Loucy (cell line): ENCODE measurements around the gene HERC3.

Source experiments
- H2AFZ ChIP-seq: fragments of 200-600 bp; sonication (generic); 2 replicates; pipeline ENCODE4 v1.6.0; 2016; ENCODE audit warnings: antibody characterized with exemption, mild to moderate bottlenecking, low read length, moderate library complexity
- H3F3A ChIP-seq: fragments of 200-600 bp; 2 replicates; pipeline ENCODE4 v1.6.0; 2016; ENCODE audit warnings: antibody characterized with exemption, low read depth, mild to moderate bottlenecking
- H3K27me3 ChIP-seq: fragments of 200-600 bp; sonication (generic); 2 replicates; pipeline ENCODE4 v1.6.1; 2014; ENCODE audit warnings: low read length, mild to moderate bottlenecking; ENCODE audit not compliant: insufficient read depth, poor library complexity, severe bottlenecking
- H3K36me3 ChIP-seq: fragments of 200-600 bp; sonication (generic); 2 replicates; pipeline ENCODE4 v1.6.1; 2016; ENCODE audit warnings: low read length; ENCODE audit not compliant: insufficient read depth
- H3K4me1 ChIP-seq: fragments of 200-600 bp; sonication (generic); 2 replicates; pipeline ENCODE4 v1.5.1; 2014; ENCODE audit warnings: low read length, mild to moderate bottlenecking; ENCODE audit not compliant: insufficient read depth, poor library complexity, severe bottlenecking
- H3K4me2 ChIP-seq: fragments of 200-600 bp; sonication (generic); 2 replicates; pipeline ENCODE4 v1.6.0; 2014; ENCODE audit warnings: antibody characterized with exemption, low read length, low read depth, mild to moderate bottlenecking; ENCODE audit not compliant: poor library complexity, severe bottlenecking
- H3K4me3 ChIP-seq: fragments of 200-600 bp; sonication (generic); 2 replicates; pipeline ENCODE4 v1.5.1; 2014; ENCODE audit warnings: low read length, mild to moderate bottlenecking, mixed read lengths; ENCODE audit not compliant: poor library complexity, severe bottlenecking
- H3K79me2 ChIP-seq: fragments of 200-600 bp; sonication (generic); 2 replicates; pipeline ENCODE4 v1.6.1; 2014; ENCODE audit warnings: low read length; ENCODE audit not compliant: insufficient read depth
- H3K9ac ChIP-seq: fragments of 200-600 bp; sonication (generic); 2 replicates; pipeline ENCODE4 v1.6.0; 2014; ENCODE audit warnings: mild to moderate bottlenecking, low read depth, low read length, moderate library complexity; ENCODE audit not compliant: poor library complexity, severe bottlenecking
- H3K9me2 ChIP-seq: fragments of 200-600 bp; sonication (generic); replicated peaks from 2 replicates; pipeline ENCODE4 v1.6.1; 2016; ENCODE audit warnings: low read depth, low read length, mixed read lengths
- H3K9me3 ChIP-seq: fragments of 200-600 bp; sonication (generic); 2 replicates; pipeline ENCODE4 v1.6.1; 2014; ENCODE audit warnings: mild to moderate bottlenecking, antibody characterized with exemption, low read length, low read depth; ENCODE audit not compliant: insufficient read depth
- H4K20me1 ChIP-seq: fragments of 200-600 bp; sonication (generic); 2 replicates; pipeline ENCODE4 v1.6.0; 2014; ENCODE audit warnings: antibody characterized with exemption, low read length, mild to moderate bottlenecking; ENCODE audit not compliant: insufficient read depth, poor library complexity, severe bottlenecking
- CTCF ChIP-seq: fragments of 200-600 bp; sonication (generic); conservative IDR thresholded peaks from 2 replicates; pipeline ENCODE4 v1.5.1; 2014; ENCODE audit warnings: mild to moderate bottlenecking, antibody characterized with exemption, low read length
- EZH2phosphoT487 ChIP-seq: fragments of 200-600 bp; IDR thresholded peaks from 2 replicates; pipeline ENCODE4 v1.6.1; 2018; ENCODE audit warnings: antibody characterized with exemption, mild to moderate bottlenecking, moderate library complexity, borderline replicate concordance

The HERC3 gene

GRCh38 chr4:88750369-88750768 lies 158.1 kb downstream of the HERC3 start:
- Histone ChIP-seq H3K9me2 (no peaks in the 10 kb centered on the region), H3K36me3 (peaks cover 28% of the 10 kb centered on the region; the same call in 1 of the 2 replicates)
- no peak for TF ChIP-seq CTCF
- TF ChIP-seq EZH2phosphoT487: no peak

GRCh38 chr4:88751258-88752075 lies 159.2 kb downstream of the HERC3 start:
- no peaks in the 10 kb centered on the region for H4K20me1 ChIP-seq
- H3F3A ChIP-seq: no peaks in the 10 kb centered on the region
- H3K4me2 ChIP-seq: no peak overlapping the region
- no peaks in the 10 kb centered on the region for H3K4me1 ChIP-seq
- H3K4me3 ChIP-seq: no peak overlapping the region
- H3K9me3 ChIP-seq: no peaks in the 10 kb centered on the region
- H3K36me3 ChIP-seq: peaks cover 28% of the 10 kb centered on the region; the same call in 1 of the 2 replicates
- H3K9ac ChIP-seq: no peak overlapping the region
- no peak for TF ChIP-seq EZH2phosphoT487
- TF ChIP-seq CTCF: no peak
- H3K9me2 ChIP-seq: no peaks in the 10 kb centered on the region
- no peak overlapping the region for H2AFZ ChIP-seq
- no peaks in the 10 kb centered on the region for H3K79me2 ChIP-seq
- no peaks in the 10 kb centered on the region for H3K27me3 ChIP-seq

More at GRCh38 chr4:88750369-88750768, 158.1 kb downstream of the HERC3 start:
- Histone ChIP-seq H3K9ac (no peak overlapping the region), H2AFZ (no peak overlapping the region), H3K4me2 (no peak overlapping the region), H4K20me1 (no peaks in the 10 kb centered on the region), H3K4me3 (no peak overlapping the region), H3K9me3 (no peaks in the 10 kb centered on the region), H3F3A (no peaks in the 10 kb centered on the region), H3K79me2 (no peaks in the 10 kb centered on the region), H3K27me3 (no peaks in the 10 kb centered on the region), H3K4me1 (no peaks in the 10 kb centered on the region)

GRCh38 chr4:88752076-88752463 lies 159.8 kb downstream of the HERC3 start:
- Histone ChIP-seq H3K79me2 (no peaks in the 10 kb centered on the region), H2AFZ (no peak overlapping the region), H3K36me3 (peaks cover 28% of the 10 kb centered on the region; the same call in 1 of the 2 replicates), H4K20me1 (no peaks in the 10 kb centered on the region), H3K4me1 (no peaks in the 10 kb centered on the region), H3K4me3 (no peak overlapping the region), H3K9me2 (no peaks in the 10 kb centered on the region), H3K27me3 (no peaks in the 10 kb centered on the region), H3K9me3 (no peaks in the 10 kb centered on the region), H3K4me2 (no peak overlapping the region), H3F3A (no peaks in the 10 kb centered on the region), H3K9ac (no peak overlapping the region)
- TF ChIP-seq EZH2phosphoT487 (no peak), CTCF (no peak)
